Activated CD4-positive, alpha-beta T cell treated with anti-CD3 and anti-CD28 coated beads for 36 hours (primary cell): ENCODE measurements around the gene C11orf42. TPM values are rescaled to one million over a fixed set of nuclear protein-coding genes. Genes with fewer than 3 reads are reported as not detected.

Source experiments
- ATAC-seq: fragments of 200-7000 bp; cut with Tn5 transposase; one replicate; pipeline ENCODE4 v1.10.0; 2021; ENCODE audit warnings: mild to moderate bottlenecking, moderate library complexity
- CTCF ChIA-PET: fragments of 350-600 bp; sonication (Branson Sonifier 250); formaldehyde crosslinking; loops from one replicate; lab custom pipeline; 2021; ENCODE audit warnings: antibody characterized with exemption; lab: Charles Lee
- POLR2A ChIA-PET: fragments of 350-600 bp; sonication (Branson Sonifier 250); formaldehyde crosslinking; loops from one replicate; lab custom pipeline; 2021; ENCODE audit warnings: antibody characterized with exemption, inconsistent platforms; lab: Charles Lee
- DNase-seq: peaks from one replicate; pipeline ENCODE4 v3.0.0-alpha.2; 2020
- H3K27ac Mint-ChIP-seq: one replicate; pipeline ENCODE4 v1.8.0; 2021; ENCODE audit warnings: mixed read lengths
- H3K27me3 Mint-ChIP-seq: one replicate; pipeline ENCODE4 v1.8.0; 2021; ENCODE audit warnings: mixed read lengths
- H3K36me3 Mint-ChIP-seq: one replicate; pipeline ENCODE4 v1.8.0; 2021; ENCODE audit warnings: low read depth, mixed read lengths
- H3K4me1 Mint-ChIP-seq: one replicate; pipeline ENCODE4 v1.8.0; 2021; ENCODE audit warnings: mixed read lengths
- H3K4me3 Mint-ChIP-seq: one replicate; pipeline ENCODE4 v1.8.0; 2021; ENCODE audit warnings: mild to moderate bottlenecking, moderate library complexity, mixed read lengths
- H3K9me3 Mint-ChIP-seq: one replicate; pipeline ENCODE4 v1.8.0; 2021; ENCODE audit warnings: low read depth, mixed read lengths
- intact Hi-C, 2 experiments: fragments of 100-400 bp; cut with DNase I in 1 of 2; cut with micrococcal nuclease in 1 of 2; formaldehyde crosslinking; loops; one replicate each; pipeline versions ENCODE4 v1.14.2 to v1.15.1; 2022 to 2024; cut with DNase I, micrococcal nuclease
- total RNA-seq, 2 experiments: library from RNA; stranded (reverse); gene quantifications; one replicate each; pipeline ENCODE4 v1.2.3, GENCODE V29; 2021

C11orf42 gene
- not detected for total RNA-seq

DNA sequence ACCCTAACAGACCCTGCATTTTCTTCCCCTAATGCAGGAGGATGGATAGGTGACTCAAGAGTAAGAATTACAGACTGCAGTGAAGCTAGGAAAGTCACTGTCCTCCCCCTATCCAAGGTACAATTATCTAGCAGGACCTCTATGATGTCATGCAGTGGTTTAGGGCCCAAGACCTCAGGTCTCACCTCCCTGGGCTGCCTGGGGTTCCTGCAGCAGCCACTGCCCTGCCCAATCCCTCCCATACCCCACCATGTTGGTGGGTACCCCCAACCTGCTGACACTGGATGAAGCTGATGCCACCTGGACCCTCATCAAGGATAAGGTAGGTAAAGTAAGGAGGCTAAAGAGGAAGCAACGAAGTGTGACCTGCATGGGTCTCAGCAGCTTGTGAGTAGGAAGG is at the start of gene C11orf42:
Gene C11orf42, plus strand, starts transcription at position 192 of the 400 bp plus-strand sequence. Its CDS starts 59 bp downstream, at position 251.
- Mint-ChIP-seq H3K9me3 (no peaks in the 10 kb centered on the region), H3K4me3 (no peak within 1 kb of the TSS), H3K4me1 (peaks cover 27% of the 10 kb centered on the region), H3K27ac (no peak within 1 kb of the TSS), H3K36me3 (peaks cover 21% of the 10 kb centered on the region), H3K27me3 (no peaks in the 10 kb centered on the region)
- no peak for ATAC-seq
- intact Hi-C loops = no loop called here
- no peak for DNase-seq
- CTCF ChIA-PET = interaction anchor here (1.1 kb wide), 1 partner anchor 106 kb away, joined by 3 read pairs; no protein-coding TSS in a partner anchor
- POLR2A ChIA-PET = no interaction called here

DNA sequence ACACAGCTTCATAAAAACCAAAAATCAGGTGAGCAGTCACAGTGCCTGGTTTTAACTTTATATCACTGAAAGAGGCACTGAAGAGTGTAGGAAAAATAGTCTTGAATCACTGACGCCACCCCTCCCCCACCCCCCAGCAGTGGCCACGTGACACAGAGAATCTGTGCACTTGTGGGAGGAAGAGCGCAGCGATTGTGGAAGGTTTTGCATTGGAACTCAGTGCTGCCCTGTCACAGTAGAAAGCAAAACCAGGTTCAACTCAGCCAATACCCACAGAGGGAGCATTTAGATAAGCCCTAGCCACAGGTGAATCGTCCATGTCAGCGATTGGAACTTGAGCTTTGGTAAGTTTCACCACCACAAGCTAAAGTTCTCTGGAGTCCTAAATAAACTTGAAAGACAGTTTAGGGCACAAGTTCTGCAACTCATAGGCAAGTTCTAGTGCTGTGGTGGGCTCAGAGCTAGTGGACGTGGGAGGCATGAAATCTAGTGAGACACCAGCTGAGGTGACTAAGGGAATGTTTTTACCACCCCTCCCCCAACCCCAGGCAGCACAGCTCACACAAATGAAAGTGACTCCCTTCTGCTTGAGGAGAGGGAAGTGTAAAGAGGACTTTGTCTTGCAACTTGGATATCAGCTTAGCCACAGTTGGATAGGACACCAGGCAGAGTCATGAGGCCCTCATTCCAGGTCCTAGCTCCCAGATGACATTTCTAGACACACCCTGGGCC is 48.6 kb upstream of the C11orf42 start:
- DNase-seq = no peak
- Mint-ChIP-seq H3K27ac (no peak overlapping the region), H3K4me1 (no peaks in the 10 kb centered on the region), H3K9me3 (no peaks in the 10 kb centered on the region), H3K36me3 (no peaks in the 10 kb centered on the region), H3K27me3 (peaks cover 8% of the 10 kb centered on the region), H3K4me3 (no peak overlapping the region)
- intact Hi-C loops = no loop called here
- POLR2A ChIA-PET = interaction anchor here (0.6 kb wide), 1 partner anchor 964 kb away, joined by 3 read pairs; no protein-coding TSS in a partner anchor
- no peak for ATAC-seq
- CTCF ChIA-PET = no interaction called here

GRCh38 chr11:6170226-6170625 is 35.1 kb upstream of the C11orf42 start, which contains the start of gene OR52B2:
Gene OR52B2 (minus strand): TSS chr11:6170326. CDS start chr11:6170326, 0 bp downstream.
- Mint-ChIP-seq H3K27me3 (peaks cover 10% of the 10 kb centered on the region), H3K9me3 (peaks cover 2% of the 10 kb centered on the region), H3K36me3 (no peaks in the 10 kb centered on the region), H3K27ac (no peak within 1 kb of the TSS), H3K4me3 (no peak within 1 kb of the TSS), H3K4me1 (no peaks in the 10 kb centered on the region)
- POLR2A ChIA-PET = no interaction called here
- DNase-seq = no peak
- no peak for ATAC-seq
- intact Hi-C loops = no loop called here
- CTCF ChIA-PET = interaction anchor here (0.8 kb wide), 1 partner anchor 8 kb away, joined by 3 read pairs; no protein-coding TSS in a partner anchor

- ChIA-PET POLR2A (no interaction called here), CTCF (interaction anchor here (0.6 kb wide), 1 partner anchor 33 kb away, joined by 3 read pairs; no protein-coding TSS in a partner anchor)
- Mint-ChIP-seq H3K36me3 (no peaks in the 10 kb centered on the region), H3K27me3 (peaks cover under 1% of the 10 kb centered on the region), H3K27ac (no peak overlapping the region), H3K4me3 (no peak overlapping the region), H3K9me3 (no peaks in the 10 kb centered on the region), H3K4me1 (peaks cover 2% of the 10 kb centered on the region)
- DNase-seq = no peak
- intact Hi-C loops = no loop called here
- ATAC-seq = no peak
Measured at GRCh38 chr11:6175440-6175839, 29.9 kb upstream of the C11orf42 start.

GRCh38 chr11:6191742-6192141 is 13.6 kb upstream of the C11orf42 start:
- H3K9me3 Mint-ChIP-seq = no peaks in the 10 kb centered on the region
- ATAC-seq (no peak), DNase-seq (no peak)
- no peak overlapping the region for H3K27ac Mint-ChIP-seq
- H3K27me3 Mint-ChIP-seq = peaks cover 2% of the 10 kb centered on the region
- intact Hi-C loops = no loop called here
- POLR2A ChIA-PET = no interaction called here
- H3K4me1 Mint-ChIP-seq = peaks cover 8% of the 10 kb centered on the region
- H3K4me3 Mint-ChIP-seq = no peak overlapping the region
- CTCF ChIA-PET = no interaction called here
- H3K36me3 Mint-ChIP-seq = no peaks in the 10 kb centered on the region

DNA sequence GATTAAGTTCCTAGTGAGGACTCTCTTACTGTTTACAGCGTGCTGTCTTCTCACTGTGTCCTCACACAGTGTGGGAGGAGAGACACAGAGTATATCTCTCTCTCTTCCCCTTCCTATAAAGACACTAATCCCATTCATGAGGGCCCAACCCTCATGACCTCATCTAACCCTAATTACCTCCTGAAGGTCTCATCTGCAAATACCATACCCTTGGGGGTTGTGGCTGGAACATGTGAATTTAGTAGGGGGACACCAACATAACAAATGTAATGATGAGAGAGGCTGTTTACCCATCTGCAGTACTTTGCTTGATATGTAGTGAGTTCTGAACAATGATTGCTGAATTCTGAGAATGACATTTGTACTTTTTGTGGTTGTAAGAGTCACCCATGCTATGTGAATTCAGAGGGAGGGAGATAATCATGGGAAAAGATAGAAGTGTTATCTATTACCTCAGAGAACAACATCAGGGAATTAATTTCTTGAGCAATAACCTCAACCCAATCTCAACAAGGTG is 11.2 kb upstream of the C11orf42 start:
- H3K27me3 Mint-ChIP-seq = peaks cover 2% of the 10 kb centered on the region
- no peak overlapping the region for H3K27ac Mint-ChIP-seq
- peak; percentile 24 for ATAC-seq
- ChIA-PET POLR2A (no interaction called here), CTCF (no interaction called here)
- intact Hi-C loops = no loop called here
- peaks cover 9% of the 10 kb centered on the region for H3K4me1 Mint-ChIP-seq
- DNase-seq = no peak
- no peaks in the 10 kb centered on the region for H3K36me3 Mint-ChIP-seq
- H3K4me3 Mint-ChIP-seq = no peak overlapping the region
- no peaks in the 10 kb centered on the region for H3K9me3 Mint-ChIP-seq

- peak; percentile 80 for ATAC-seq
- Mint-ChIP-seq H3K36me3 (no peaks in the 10 kb centered on the region), H3K4me3 (no peak overlapping the region), H3K9me3 (no peaks in the 10 kb centered on the region), H3K4me1 (peaks cover 16% of the 10 kb centered on the region), H3K27me3 (peaks cover 2% of the 10 kb centered on the region), H3K27ac (no peak overlapping the region)
- DNase-seq = no peak
- ChIA-PET POLR2A (no interaction called here), CTCF (interaction anchor here (1.4 kb wide), 1 partner anchor 8 kb away, joined by 4 read pairs; no protein-coding TSS in a partner anchor)
- intact Hi-C loops = no loop called here
Measured at GRCh38 chr11:6196396-6196795, 9.0 kb upstream of the C11orf42 start.

GRCh38 chr11:6197466-6198200 is 7.7 kb upstream of the C11orf42 start:
- Mint-ChIP-seq H3K9me3 (no peaks in the 10 kb centered on the region), H3K4me1 (peaks cover 16% of the 10 kb centered on the region), H3K27ac (no peak overlapping the region), H3K27me3 (peaks cover 2% of the 10 kb centered on the region), H3K36me3 (no peaks in the 10 kb centered on the region), H3K4me3 (no peak overlapping the region)
- DNase-seq (no peak), ATAC-seq (no peak)
- ChIA-PET CTCF (interaction anchor here (0.5 to 0.6 kb wide), 2 partner anchors 31 to 165 kb away, joined by 3 read pairs; no protein-coding TSS in a partner anchor), POLR2A (no interaction called here)
- intact Hi-C loops = no loop called here

- POLR2A ChIA-PET = no interaction called here
- intact Hi-C loops = no loop called here
- Mint-ChIP-seq H3K4me3 (no peak within 1 kb of the TSS), H3K36me3 (no peaks in the 10 kb centered on the region), H3K27ac (no peak within 1 kb of the TSS), H3K9me3 (no peaks in the 10 kb centered on the region), H3K4me1 (peaks cover 32% of the 10 kb centered on the region), H3K27me3 (peaks cover 2% of the 10 kb centered on the region)
- DNase-seq = no peak
- no peak for ATAC-seq
- CTCF ChIA-PET = no interaction called here
Measured at GRCh38 chr11:6199174-6199810, 6.1 kb upstream of the C11orf42 start, which contains the start of gene OR52W1. Gene OR52W1 (plus strand): TSS chr11:6199224. CDS start chr11:6199224, 0 bp downstream.

DNA sequence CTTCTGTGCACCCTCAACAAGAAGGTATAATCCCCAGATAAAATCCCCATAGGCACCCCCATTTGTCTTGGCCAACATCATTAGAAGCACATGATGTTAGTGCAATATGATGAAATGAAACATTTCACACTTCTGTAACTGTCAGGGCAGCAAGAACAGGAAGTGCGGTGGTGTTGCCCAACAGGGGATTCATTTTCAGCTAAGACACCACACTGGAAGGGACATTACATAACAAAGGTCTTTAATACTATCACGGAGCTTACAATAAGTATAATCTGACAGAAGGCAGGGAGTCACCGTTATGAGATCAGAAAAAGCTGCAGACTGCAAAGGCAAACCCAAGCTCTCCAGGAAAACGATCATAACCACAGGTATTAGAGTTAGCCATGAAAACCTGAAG is 4.4 kb upstream of the C11orf42 start:
- Mint-ChIP-seq H3K27ac (peak overlapping the region; percentile 27), H3K9me3 (no peaks in the 10 kb centered on the region), H3K27me3 (peaks cover 2% of the 10 kb centered on the region), H3K4me3 (no peak overlapping the region), H3K4me1 (peaks cover 36% of the 10 kb centered on the region), H3K36me3 (peaks cover 8% of the 10 kb centered on the region)
- POLR2A ChIA-PET = no interaction called here
- no peak for DNase-seq
- no peak for ATAC-seq
- intact Hi-C loops = no loop called here
- CTCF ChIA-PET = no interaction called here

DNA sequence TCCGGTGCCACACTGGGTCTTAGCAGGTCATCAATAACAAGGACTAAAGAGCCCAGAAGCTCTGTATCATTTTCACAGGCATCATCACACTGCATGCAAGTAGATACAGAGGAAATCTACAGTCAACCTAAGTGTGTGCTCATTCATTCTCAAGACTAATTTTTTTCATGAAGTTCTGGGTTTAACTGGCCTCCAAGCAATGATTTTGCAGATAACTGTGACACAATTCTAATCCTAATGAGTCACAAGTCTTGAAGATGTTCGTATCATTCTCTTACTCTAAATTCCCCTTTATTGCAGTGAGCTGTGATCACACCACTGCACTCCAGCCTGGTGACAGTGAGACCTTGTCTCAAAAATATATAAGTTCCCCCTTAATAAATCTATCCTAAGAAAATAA is 3.9 kb upstream of the C11orf42 start:
- Mint-ChIP-seq H3K27me3 (no peaks in the 10 kb centered on the region), H3K9me3 (no peaks in the 10 kb centered on the region), H3K4me1 (peaks cover 31% of the 10 kb centered on the region), H3K36me3 (peaks cover 11% of the 10 kb centered on the region), H3K4me3 (no peak overlapping the region), H3K27ac (no peak overlapping the region)
- ATAC-seq = peak; percentile 77
- CTCF ChIA-PET = no interaction called here
- no peak for DNase-seq
- POLR2A ChIA-PET = no interaction called here
- intact Hi-C loops = no loop called here
